Skin of body (tissue), 2 donors: Measurements from ENCODE around the gene PDZD2. TPM values are rescaled to one million over a fixed set of nuclear protein-coding genes. Genes with fewer than 3 reads are reported as not detected.

ENCODE experiments used
- DNase-seq: peaks from one replicate; lab custom pipeline; 2025; lab: John Stamatoyannopoulos, UW
- total RNA-seq: library from RNA; depleted of rRNA; stranded (reverse); fragments of >200 nt; gene quantifications from one replicate; pipeline ENCODE4 v1.2.3, GENCODE V29; 2014

Gene PDZD2
- total RNA-seq, 1 donor from 2014 or later, result 34.9 TPM

- DNase-seq, result no peak
Observed at GRCh38 chr5:31918739-31919138, 279.8 kb downstream of the PDZD2 start.

GRCh38 chr5:31921852-31922305 lies 282.9 kb downstream of the PDZD2 start:
- no peak for DNase-seq

- DNase-seq, result no peak
Observed at GRCh38 chr5:31924005-31924404, 285.1 kb downstream of the PDZD2 start.

- DNase-seq, result no peak
Observed at GRCh38 chr5:31931874-31932273, 292.9 kb downstream of the PDZD2 start.

GRCh38 chr5:31934156-31934555 lies 295.2 kb downstream of the PDZD2 start:
- DNase-seq, result no peak

- DNase-seq, result peak; percentile 55
Observed at GRCh38 chr5:31935496-31936369, 296.8 kb downstream of the PDZD2 start.

- DNase-seq, result peak; percentile 24
Observed at GRCh38 chr5:31936683-31937082, 297.8 kb downstream of the PDZD2 start.

- DNase-seq, result no peak
Observed at GRCh38 chr5:31937226-31937625, 298.3 kb downstream of the PDZD2 start.

GRCh38 chr5:31937703-31938102 lies 298.8 kb downstream of the PDZD2 start:
- DNase-seq, result no peak

GRCh38 chr5:31939151-31939550 lies 300.2 kb downstream of the PDZD2 start:
- no peak for DNase-seq

GRCh38 chr5:31941151-31941755 lies 302.3 kb downstream of the PDZD2 start:
- DNase-seq, result no peak

GRCh38 chr5:31942546-31942945 lies 303.6 kb downstream of the PDZD2 start:
- DNase-seq, result peak; percentile 31

GRCh38 chr5:31944684-31945445 lies 305.9 kb downstream of the PDZD2 start:
- peak; percentile 56 for DNase-seq

- DNase-seq, result no peak
Observed at GRCh38 chr5:31948006-31948405, 309.1 kb downstream of the PDZD2 start.

GRCh38 chr5:31952067-31952466 lies 313.1 kb downstream of the PDZD2 start:
- no peak for DNase-seq

- DNase-seq, result peak; percentile 66
Observed at GRCh38 chr5:31954091-31954490, 315.2 kb downstream of the PDZD2 start.

GRCh38 chr5:31957151-31957550 lies 318.2 kb downstream of the PDZD2 start:
- no peak for DNase-seq

GRCh38 chr5:31962351-31962751 lies 323.4 kb downstream of the PDZD2 start:
- DNase-seq, result no peak

GRCh38 chr5:31962871-31963307 lies 324.0 kb downstream of the PDZD2 start:
- DNase-seq, result peak; percentile 24

GRCh38 chr5:31963358-31964006 lies 324.6 kb downstream of the PDZD2 start:
- no peak for DNase-seq

GRCh38 chr5:31964007-31964360 lies 325.1 kb downstream of the PDZD2 start:
- DNase-seq, result no peak

- no peak for DNase-seq
Observed at GRCh38 chr5:31965227-31965626, 326.3 kb downstream of the PDZD2 start.
